NCI-H1930 (cell line): ENCODE results near the gene OR10AD1.
"Not testable (repeated sequence)": the region's sequence is repeated elsewhere in the genome, so short reads cannot be mapped to it uniquely, and the experiment has no call there.

Experiments used
- DNase-seq, 2 experiments: peaks; one replicate each; lab custom pipeline; 2025; lab: John Stamatoyannopoulos, UW

OR10AD1 gene

DNA sequence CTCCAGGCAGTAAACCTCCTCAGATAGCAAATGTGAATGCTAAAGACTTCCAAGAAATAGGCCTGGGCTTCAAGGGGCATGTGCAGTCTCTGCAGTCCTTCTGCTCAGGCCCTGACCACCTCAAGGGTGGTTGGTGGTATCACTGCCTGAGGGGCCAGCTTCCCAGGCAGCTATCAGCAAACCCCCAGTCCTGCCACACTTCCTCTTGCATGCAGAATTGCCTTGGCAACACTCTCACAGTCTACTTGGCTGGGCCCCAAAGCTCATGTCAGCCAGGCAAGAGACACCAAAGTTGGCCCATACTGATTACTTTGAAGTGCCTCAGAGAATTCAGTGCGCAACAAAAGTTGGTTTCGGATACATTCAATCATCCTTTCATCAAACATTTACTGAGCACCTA, 42.3 kb downstream of the OR10AD1 start:
- DNase-seq, result no peak

DNA sequence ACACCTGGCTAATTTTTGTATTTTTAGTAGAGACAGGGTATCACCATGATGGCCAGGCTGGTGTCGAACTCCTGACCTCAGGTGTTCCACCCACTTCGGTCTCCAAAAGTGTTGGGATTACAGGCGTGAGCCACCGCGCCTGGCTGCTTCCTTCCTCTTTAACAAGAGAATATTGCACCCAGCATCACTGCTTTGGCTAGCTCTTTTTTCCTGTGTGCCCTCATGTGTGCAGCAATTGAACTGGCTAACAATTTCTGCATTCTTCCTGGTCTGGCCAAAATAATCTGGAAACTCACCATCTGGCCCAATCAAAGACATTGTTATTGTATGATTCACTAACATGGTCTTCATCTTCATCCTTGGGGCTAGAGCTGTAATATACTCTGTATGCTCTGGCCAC, 43.0 kb downstream of the OR10AD1 start:
- no peak for DNase-seq

DNA sequence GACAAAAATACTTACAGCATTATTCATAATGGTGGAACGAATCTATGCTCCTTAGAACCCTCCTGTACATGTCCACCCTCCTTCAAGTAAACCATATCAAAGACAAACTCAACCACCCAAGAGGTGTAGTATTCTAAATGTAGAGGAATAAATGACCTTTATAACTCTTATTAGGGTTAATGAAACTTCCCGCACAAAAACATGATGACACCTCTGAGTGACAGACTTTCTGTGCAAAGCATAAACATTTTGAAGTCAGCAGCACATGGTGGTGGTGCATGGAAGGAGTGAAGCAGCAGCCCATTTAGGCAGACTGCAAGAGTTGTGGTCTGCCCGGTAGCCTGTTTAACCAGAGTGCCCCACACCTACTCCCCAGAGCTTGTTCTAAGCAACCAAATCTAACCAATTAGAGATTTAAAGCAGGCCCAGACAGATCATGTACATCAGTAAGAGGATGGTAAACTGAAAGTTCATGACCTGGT, 45.2 kb downstream of the OR10AD1 start:
- no peak for DNase-seq

DNA sequence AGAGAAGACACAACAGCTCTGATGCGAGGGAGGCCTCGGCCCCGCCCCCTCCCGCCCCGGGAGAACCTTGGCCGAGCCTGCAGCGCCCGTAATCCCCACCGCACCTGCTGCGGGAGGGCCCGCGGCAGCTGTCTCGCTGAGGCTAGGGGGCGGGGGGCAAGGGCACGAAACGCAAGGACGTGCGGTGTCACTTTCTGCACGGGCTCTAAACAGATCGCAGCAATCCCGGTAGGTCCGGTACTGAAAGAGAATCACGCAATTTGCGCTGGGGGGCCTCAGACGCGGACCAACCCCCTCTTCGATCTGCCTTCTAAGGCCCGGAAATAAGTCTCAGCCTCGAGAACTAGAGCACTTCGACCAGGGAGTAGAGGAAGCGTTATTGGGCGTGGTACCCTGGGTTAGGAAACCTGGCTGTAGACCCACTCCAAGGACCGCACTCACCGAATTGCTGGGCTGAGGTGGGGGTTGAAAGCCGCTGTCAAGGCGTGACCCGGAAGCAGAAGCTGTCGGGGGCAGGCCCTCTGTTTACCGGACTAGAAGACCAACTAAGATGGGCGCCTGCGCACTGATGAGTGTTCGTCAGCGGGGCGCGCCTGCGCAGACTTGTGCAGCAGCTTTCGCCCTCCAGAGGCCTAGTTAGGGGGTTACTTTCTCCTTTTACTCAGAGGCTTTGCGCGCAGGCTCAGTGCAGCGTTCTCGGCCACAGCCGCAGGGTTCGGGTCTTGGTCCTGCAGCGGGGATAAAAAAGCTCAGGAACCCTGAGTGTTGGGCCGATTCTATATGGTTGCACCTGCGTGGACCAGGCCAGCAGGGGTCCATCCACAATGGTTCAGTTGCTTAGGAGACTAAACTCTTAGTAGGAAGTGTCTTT, 45.8 kb downstream of the OR10AD1 start, which contains the start of gene ASB8:
Gene ASB8, minus strand, starts transcription at position 498 of the 871 bp plus-strand sequence. CDS start 4,019 bp downstream, outside the sequence.
- DNase-seq, result peak; percentile 95 to 97

DNA sequence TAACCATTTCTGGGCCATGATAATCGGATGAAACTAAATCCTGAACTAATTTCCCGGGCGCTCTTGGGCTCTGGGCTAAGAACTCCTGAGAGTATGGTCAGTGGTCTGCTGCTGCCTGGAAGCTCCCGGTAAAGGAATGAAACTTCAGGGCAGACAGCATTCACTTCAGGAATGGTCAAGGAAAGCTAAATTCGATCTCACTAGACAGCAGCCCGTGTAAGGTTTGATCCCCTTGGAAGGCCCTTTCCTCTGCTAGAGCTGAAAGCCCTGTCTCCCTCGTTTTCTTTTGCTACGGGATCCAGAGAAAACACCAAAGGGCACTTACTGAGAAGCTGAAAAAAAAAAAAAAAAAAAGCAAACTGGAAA, 46.5 kb downstream of the OR10AD1 start:
- no peak for DNase-seq

DNA sequence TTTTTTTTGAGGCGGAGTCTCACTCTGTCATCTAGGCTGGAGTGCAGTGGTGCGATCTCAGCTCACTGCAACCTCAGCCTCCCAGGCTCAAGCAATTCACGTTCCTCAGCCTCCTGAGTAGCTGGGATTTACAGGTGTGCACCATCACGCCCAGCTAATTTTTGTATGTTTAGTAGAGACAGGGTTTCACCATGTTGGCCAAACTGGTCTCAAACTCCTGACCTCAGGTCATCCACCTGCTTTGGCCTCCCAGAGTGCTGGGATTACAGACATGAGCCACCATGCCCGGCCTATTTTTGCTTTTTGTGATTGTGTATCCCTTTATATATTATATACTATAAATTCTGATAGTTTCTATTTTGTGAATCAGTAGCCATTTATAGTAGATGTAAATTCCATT, 47.3 kb downstream of the OR10AD1 start:
- not testable (repeated sequence) for DNase-seq
